HTR-8/SVneo (cell line): Measurements from ENCODE around the gene KIF1A.

Experiments used
- DNase-seq: peaks from one replicate; pipeline ENCODE4 v3.0.0; 2011; ENCODE audit warnings: low spot score, mixed read lengths; ENCODE audit not compliant: insufficient read length
- FAIRE-seq: peaks from 2 replicates; lab custom pipeline; 2011; peaks lifted over from hg19 to GRCh38; lab: Jason Lieb, UNC

The KIF1A gene

GRCh38 chr2:240822280-240822847 lies 2.3 kb upstream of the KIF1A start:
- no peak for DNase-seq
- no peak for FAIRE-seq

GRCh38 chr2:240821429-240821778 lies 1.4 kb upstream of the KIF1A start:
- no peak for FAIRE-seq
- DNase-seq, result no peak

GRCh38 chr2:240820607-240821428 lies 799 bp upstream of the KIF1A start:
- FAIRE-seq (no peak), DNase-seq (no peak)

- FAIRE-seq (no peak), DNase-seq (no peak)
Measured at GRCh38 chr2:240819126-240819857, 727 bp downstream of the KIF1A start.

- FAIRE-seq, result no peak
- DNase-seq, result no peak
Measured at GRCh38 chr2:240818293-240819125, 1.5 kb downstream of the KIF1A start.

GRCh38 chr2:240817496-240818292 lies 2.3 kb downstream of the KIF1A start:
- FAIRE-seq, result no peak
- no peak for DNase-seq

- no peak for DNase-seq
- no peak for FAIRE-seq
Measured at GRCh38 chr2:240816584-240817495, 3.2 kb downstream of the KIF1A start.

GRCh38 chr2:240815761-240816583 lies 4.0 kb downstream of the KIF1A start:
- DNase-seq (no peak), FAIRE-seq (peak; percentile 82)

- FAIRE-seq (no peak), DNase-seq (no peak)
Measured at GRCh38 chr2:240814946-240815760, 4.9 kb downstream of the KIF1A start.

- FAIRE-seq (no peak), DNase-seq (no peak)
Measured at GRCh38 chr2:240814280-240814679, 5.7 kb downstream of the KIF1A start.

- FAIRE-seq, result no peak
- DNase-seq, result no peak
Measured at GRCh38 chr2:240813231-240813921, 6.6 kb downstream of the KIF1A start.

GRCh38 chr2:240812721-240813120 lies 7.3 kb downstream of the KIF1A start:
- peak; percentile 90 for FAIRE-seq
- DNase-seq, result no peak

- FAIRE-seq, result no peak
- DNase-seq, result no peak
Measured at GRCh38 chr2:240812301-240812680, 7.7 kb downstream of the KIF1A start.

- DNase-seq (no peak), FAIRE-seq (no peak)
Measured at GRCh38 chr2:240811346-240812300, 8.4 kb downstream of the KIF1A start.

- no peak for FAIRE-seq
Measured at GRCh38 chr2:240810621-240811020, 9.4 kb downstream of the KIF1A start.

More at GRCh38 chr2:240810621-240811020, 9.4 kb downstream of the KIF1A start:
- no peak for DNase-seq
